Renal cortex interstitium (tissue), 11 donors: ENCODE data around the gene SLMAP. TPM values are rescaled to one million over a fixed set of nuclear protein-coding genes. Genes with fewer than 3 reads are reported as not detected.

Experiments used
- DNase-seq, 11 donors: peaks; one replicate each; pipeline ENCODE4 v3.0.0-alpha.2; 2013; ENCODE audit warnings: low read depth in 9 of 11, low spot score in 4 of 11; ENCODE audit errors: extremely low read depth in 1 of 11
- polyA plus RNA-seq, 3 donors: library from polyadenylated mRNA; unstranded; fragments of 120-200 nt; gene quantifications; one replicate each; pipeline ENCODE4 v1.2.1, GENCODE V29; 2013; ENCODE audit not compliant: insufficient read length in 3 of 3

SLMAP gene
- polyA plus RNA-seq, 3 donors, result 47.2 to 52.9 (median 48.8) TPM

- DNase-seq, result no peak
Observed at GRCh38 chr3:57948080-57948671, 192.1 kb downstream of the SLMAP start.

GRCh38 chr3:57948781-57949242 is 192.7 kb downstream of the SLMAP start:
- DNase-seq, result no peak

GRCh38 chr3:57949344-57949743 is 193.2 kb downstream of the SLMAP start:
- no peak for DNase-seq

GRCh38 chr3:57949785-57950615 is 193.9 kb downstream of the SLMAP start:
- no peak for DNase-seq

GRCh38 chr3:57951066-57951882 is 195.2 kb downstream of the SLMAP start:
- DNase-seq, result no peak

- DNase-seq, result peak in 2 of 11 donors; percentile 54 to 67
Observed at GRCh38 chr3:57952208-57952631, 196.1 kb downstream of the SLMAP start.

GRCh38 chr3:57952651-57953050 is 196.5 kb downstream of the SLMAP start:
- DNase-seq, result no peak

- no peak for DNase-seq
Observed at GRCh38 chr3:57953576-57953975, 197.5 kb downstream of the SLMAP start.

GRCh38 chr3:57956119-57956832 is 200.2 kb downstream of the SLMAP start:
- DNase-seq, result no peak

GRCh38 chr3:57956833-57957174 is 200.7 kb downstream of the SLMAP start:
- DNase-seq, result no peak

GRCh38 chr3:57957824-57958223 is 201.7 kb downstream of the SLMAP start:
- no peak for DNase-seq

GRCh38 chr3:57958642-57959422 is 202.7 kb downstream of the SLMAP start:
- no peak for DNase-seq

GRCh38 chr3:57959423-57960173 is 203.5 kb downstream of the SLMAP start:
- DNase-seq, result no peak

GRCh38 chr3:57960174-57960505 is 204.0 kb downstream of the SLMAP start:
- no peak for DNase-seq

- no peak for DNase-seq
Observed at GRCh38 chr3:57961177-57961827, 205.2 kb downstream of the SLMAP start.

- no peak for DNase-seq
Observed at GRCh38 chr3:57961828-57962447, 205.8 kb downstream of the SLMAP start.

- DNase-seq, result no peak
Observed at GRCh38 chr3:57962448-57962834, 206.3 kb downstream of the SLMAP start.
